ENCODE results near the gene MYO9A.
A peak's percentile ranks its signal among the peaks of the same experiment; 100 is the strongest.
"Not testable (repeated sequence)": the region's sequence is repeated elsewhere in the genome, so short reads cannot be mapped to it uniquely, and the experiment has no call there.

MYO9A gene

GRCh38 chr15:71889947-71890346 lies 228.0 kb downstream of the MYO9A start:
- Mint-ChIP-seq H3K4me1 (ENCODE audit: low read depth) (no peaks in the 10 kb centered on the region), H3K27ac (no peak overlapping the region), H3K27me3 (no peaks in the 10 kb centered on the region), H3K4me3 (no peak overlapping the region), H3K36me3 (ENCODE audit: low read depth) (peaks cover 72% of the 10 kb centered on the region), H3K9me3 (no peaks in the 10 kb centered on the region)
- no peak for DNase-seq

- no peak overlapping the region for H3K27ac Mint-ChIP-seq
- no peak overlapping the region for H3K4me3 Mint-ChIP-seq
- H3K9me3 Mint-ChIP-seq: no peaks in the 10 kb centered on the region
- no peaks in the 10 kb centered on the region for H3K27me3 Mint-ChIP-seq
- no peak for DNase-seq
- H3K4me1 Mint-ChIP-seq (ENCODE audit: low read depth): no peaks in the 10 kb centered on the region
- peaks cover 72% of the 10 kb centered on the region for H3K36me3 Mint-ChIP-seq (ENCODE audit: low read depth)
These were observed 228.6 kb downstream of the MYO9A start for GRCh38 chr15:71889385-71889784.

- no peak overlapping the region for H3K4me3 Mint-ChIP-seq
- DNase-seq: no peak
- H3K9me3 Mint-ChIP-seq: no peaks in the 10 kb centered on the region
- H3K27ac Mint-ChIP-seq: no peak overlapping the region
- H3K4me1 Mint-ChIP-seq (ENCODE audit: low read depth): no peaks in the 10 kb centered on the region
- H3K36me3 Mint-ChIP-seq (ENCODE audit: low read depth): peaks cover 71% of the 10 kb centered on the region
- no peaks in the 10 kb centered on the region for H3K27me3 Mint-ChIP-seq
These were observed 229.2 kb downstream of the MYO9A start for GRCh38 chr15:71888797-71889196.

- no peak for DNase-seq
- Mint-ChIP-seq H3K4me3 (no peak overlapping the region), H3K27ac (no peak overlapping the region), H3K4me1 (ENCODE audit: low read depth) (no peaks in the 10 kb centered on the region), H3K9me3 (no peaks in the 10 kb centered on the region), H3K27me3 (no peaks in the 10 kb centered on the region), H3K36me3 (ENCODE audit: low read depth) (peaks cover 62% of the 10 kb centered on the region)
These were observed 232.6 kb downstream of the MYO9A start for GRCh38 chr15:71885390-71885789.

- Mint-ChIP-seq H3K9me3 (no peaks in the 10 kb centered on the region), H3K36me3 (ENCODE audit: low read depth) (peaks cover 70% of the 10 kb centered on the region), H3K27ac (no peak overlapping the region), H3K4me3 (no peak overlapping the region), H3K27me3 (no peaks in the 10 kb centered on the region), H3K4me1 (ENCODE audit: low read depth) (no peaks in the 10 kb centered on the region)
- DNase-seq: no peak
These were observed 234.5 kb downstream of the MYO9A start for GRCh38 chr15:71883447-71883846.

GRCh38 chr15:71880276-71880675 lies 237.7 kb downstream of the MYO9A start:
- H3K36me3 Mint-ChIP-seq (ENCODE audit: low read depth): peaks cover 64% of the 10 kb centered on the region
- no peaks in the 10 kb centered on the region for H3K9me3 Mint-ChIP-seq

GRCh38 chr15:71874245-71874644 lies 243.7 kb downstream of the MYO9A start:
- H3K36me3 Mint-ChIP-seq (ENCODE audit: low read depth): peaks cover 35% of the 10 kb centered on the region
- no peaks in the 10 kb centered on the region for H3K9me3 Mint-ChIP-seq
- H3K4me1 Mint-ChIP-seq (ENCODE audit: low read depth): no peaks in the 10 kb centered on the region
- DNase-seq: no peak
- no peaks in the 10 kb centered on the region for H3K27me3 Mint-ChIP-seq
- no peak overlapping the region for H3K27ac Mint-ChIP-seq
- no peak overlapping the region for H3K4me3 Mint-ChIP-seq

More at GRCh38 chr15:71880276-71880675, 237.7 kb downstream of the MYO9A start:
- no peak overlapping the region for H3K4me3 Mint-ChIP-seq
- no peak overlapping the region for H3K27ac Mint-ChIP-seq
- H3K27me3 Mint-ChIP-seq: no peaks in the 10 kb centered on the region
- no peaks in the 10 kb centered on the region for H3K4me1 Mint-ChIP-seq (ENCODE audit: low read depth)
- no peak for DNase-seq

- H3K36me3 Mint-ChIP-seq (ENCODE audit: low read depth): peaks cover 58% of the 10 kb centered on the region
- not testable (repeated sequence) for DNase-seq; H3K4me3 Mint-ChIP-seq; H3K4me1 Mint-ChIP-seq (ENCODE audit: low read depth); H3K27ac Mint-ChIP-seq; H3K27me3 Mint-ChIP-seq; H3K9me3 Mint-ChIP-seq
These were observed 259.7 kb downstream of the MYO9A start for GRCh38 chr15:71858232-71858631.

GRCh38 chr15:71853543-71853942 lies 264.4 kb downstream of the MYO9A start:
- Mint-ChIP-seq H3K4me3 (no peak overlapping the region), H3K9me3 (no peaks in the 10 kb centered on the region), H3K27me3 (no peaks in the 10 kb centered on the region), H3K27ac (peak overlapping the region; percentile 58), H3K4me1 (ENCODE audit: low read depth) (peaks cover 4% of the 10 kb centered on the region), H3K36me3 (ENCODE audit: low read depth) (peaks cover 70% of the 10 kb centered on the region)
- DNase-seq: no peak

GRCh38 chr15:71844916-71845315 lies 273.0 kb downstream of the MYO9A start:
- peaks cover under 1% of the 10 kb centered on the region for H3K4me1 Mint-ChIP-seq (ENCODE audit: low read depth)
- no peak overlapping the region for H3K27ac Mint-ChIP-seq
- H3K27me3 Mint-ChIP-seq: no peaks in the 10 kb centered on the region
- peaks cover 61% of the 10 kb centered on the region for H3K36me3 Mint-ChIP-seq (ENCODE audit: low read depth)
- DNase-seq: no peak
- H3K9me3 Mint-ChIP-seq: no peaks in the 10 kb centered on the region
- no peak overlapping the region for H3K4me3 Mint-ChIP-seq

- no peak overlapping the region for H3K4me3 Mint-ChIP-seq
- no peak for DNase-seq
- H3K9me3 Mint-ChIP-seq: no peaks in the 10 kb centered on the region
- H3K27me3 Mint-ChIP-seq: no peaks in the 10 kb centered on the region
- peaks cover 38% of the 10 kb centered on the region for H3K36me3 Mint-ChIP-seq (ENCODE audit: low read depth)
- H3K4me1 Mint-ChIP-seq (ENCODE audit: low read depth): peaks cover 11% of the 10 kb centered on the region
- no peak overlapping the region for H3K27ac Mint-ChIP-seq
These were observed 276.4 kb downstream of the MYO9A start for GRCh38 chr15:71841563-71841962.

- no peak overlapping the region for H3K4me3 Mint-ChIP-seq
- no peaks in the 10 kb centered on the region for H3K27me3 Mint-ChIP-seq
- H3K27ac Mint-ChIP-seq: no peak overlapping the region
- H3K9me3 Mint-ChIP-seq: peaks cover 3% of the 10 kb centered on the region
- peaks cover 55% of the 10 kb centered on the region for H3K36me3 Mint-ChIP-seq (ENCODE audit: low read depth)
- DNase-seq: no peak
- H3K4me1 Mint-ChIP-seq (ENCODE audit: low read depth): no peaks in the 10 kb centered on the region
These were observed 287.0 kb downstream of the MYO9A start for GRCh38 chr15:71830981-71831380.

- no peaks in the 10 kb centered on the region for H3K4me1 Mint-ChIP-seq (ENCODE audit: low read depth)
- DNase-seq: no peak
- H3K27me3 Mint-ChIP-seq: no peaks in the 10 kb centered on the region
- no peak overlapping the region for H3K4me3 Mint-ChIP-seq
- peaks cover 90% of the 10 kb centered on the region for H3K36me3 Mint-ChIP-seq (ENCODE audit: low read depth)
- H3K27ac Mint-ChIP-seq: no peak overlapping the region
- H3K9me3 Mint-ChIP-seq: peaks cover 36% of the 10 kb centered on the region
These were observed 291.8 kb downstream of the MYO9A start for GRCh38 chr15:71826196-71826595.

GRCh38 chr15:71825021-71825730 lies 292.8 kb downstream of the MYO9A start:
- H3K4me3 Mint-ChIP-seq: no peak overlapping the region
- H3K36me3 Mint-ChIP-seq (ENCODE audit: low read depth): peaks cover 88% of the 10 kb centered on the region
- H3K27me3 Mint-ChIP-seq: no peaks in the 10 kb centered on the region
- H3K27ac Mint-ChIP-seq: no peak overlapping the region
- H3K9me3 Mint-ChIP-seq: peaks cover 43% of the 10 kb centered on the region
- DNase-seq: no peak
- no peaks in the 10 kb centered on the region for H3K4me1 Mint-ChIP-seq (ENCODE audit: low read depth)

- Mint-ChIP-seq H3K36me3 (ENCODE audit: low read depth) (peaks cover 77% of the 10 kb centered on the region), H3K27me3 (no peaks in the 10 kb centered on the region), H3K9me3 (peaks cover 48% of the 10 kb centered on the region), H3K4me1 (ENCODE audit: low read depth) (no peaks in the 10 kb centered on the region), H3K27ac (no peak overlapping the region), H3K4me3 (no peak overlapping the region)
- no peak for DNase-seq
These were observed 294.1 kb downstream of the MYO9A start for GRCh38 chr15:71823801-71824200.
